GM23248 (cell line): ENCODE measurements around the gene ACTR3C. TPM values are rescaled to one million over a fixed set of nuclear protein-coding genes. Genes with fewer than 3 reads are reported as not detected.
A peak's percentile ranks its signal among the peaks of the same experiment; 100 is the strongest.
"Not testable (repeated sequence)": the region's sequence is repeated elsewhere in the genome, so short reads cannot be mapped to it uniquely, and the experiment has no call there.

Source experiments
- DNase-seq: peaks from one replicate; pipeline ENCODE4 v3.0.0-alpha.2; 2015
- H2AFZ ChIP-seq: fragments of 200-600 bp; sonication (generic); 2 replicates; pipeline ENCODE4 v1.6.1; 2016; ENCODE audit warnings: antibody characterized with exemption
- H3F3A ChIP-seq: fragments of 200-600 bp; sonication (generic); 2 replicates; pipeline ENCODE4 v1.6.1; 2016; ENCODE audit warnings: mild to moderate bottlenecking, antibody characterized with exemption, mixed run types; ENCODE audit not compliant: insufficient read depth
- H3K27ac ChIP-seq: fragments of 200-600 bp; sonication (generic); 2 replicates; pipeline ENCODE4 v1.5.1; 2016; ENCODE audit warnings: mild to moderate bottlenecking
- H3K27me3 ChIP-seq: fragments of 200-600 bp; sonication (generic); replicated peaks from 2 replicates; pipeline ENCODE4 v1.6.1; 2016; ENCODE audit warnings: mild to moderate bottlenecking; ENCODE audit not compliant: insufficient read depth
- H3K36me3 ChIP-seq: fragments of 200-600 bp; sonication (generic); 2 replicates; pipeline ENCODE4 v1.6.1; 2016; ENCODE audit warnings: low read depth, mild to moderate bottlenecking
- H3K4me1 ChIP-seq: fragments of 200-600 bp; sonication (generic); 2 replicates; pipeline ENCODE4 v1.6.1; 2016; ENCODE audit warnings: mild to moderate bottlenecking; ENCODE audit not compliant: insufficient read depth
- H3K4me2 ChIP-seq: fragments of 200-600 bp; sonication (generic); one replicate; pipeline ENCODE4 v1.6.1; 2016; ENCODE audit warnings: mild to moderate bottlenecking; ENCODE audit not compliant: unreplicated experiment
- H3K4me3 ChIP-seq: fragments of 200-600 bp; sonication (generic); 2 replicates; pipeline ENCODE4 v1.5.1; 2016; ENCODE audit warnings: mild to moderate bottlenecking
- H3K79me2 ChIP-seq: fragments of 200-600 bp; sonication (generic); 2 replicates; pipeline ENCODE4 v1.6.1; 2016; ENCODE audit warnings: mild to moderate bottlenecking; ENCODE audit not compliant: insufficient read depth
- H3K9ac ChIP-seq: fragments of 200-600 bp; sonication (generic); 2 replicates; pipeline ENCODE4 v1.6.1; 2016; ENCODE audit warnings: mild to moderate bottlenecking
- H3K9me2 ChIP-seq: fragments of 200-600 bp; sonication (generic); 2 replicates; pipeline ENCODE4 v1.6.1; 2016; ENCODE audit warnings: mixed run types, mild to moderate bottlenecking, moderate library complexity; ENCODE audit not compliant: insufficient read depth
- H3K9me3 ChIP-seq: fragments of 200-600 bp; sonication (generic); one replicate; pipeline ENCODE4 v1.6.1; 2017; ENCODE audit warnings: low read depth
- H4K20me1 ChIP-seq: fragments of 200-600 bp; sonication (generic); 2 replicates; pipeline ENCODE4 v1.6.0; 2016; ENCODE audit not compliant: insufficient read depth
- WGBS, 2 experiments: methylation state at CpG; one replicate each; pipeline ENCODE4 v1.1.6; 2015 to 2017; ENCODE audit warnings: low lambda C conversion rate in 2 of 2, low coverage in 1 of 2; ENCODE audit errors: missing lambda C conversion rate in 2 of 2; 5-methylcytosine and 5-hydroxymethylcytosine counted together
- in situ Hi-C: fragments of 300-500 bp; cut with MboI; formaldehyde crosslinking; loops from 2 replicates; pipeline ENCODE4 v1.15.0; 2020
- polyA plus RNA-seq: library from polyadenylated mRNA; unstranded; fragments of >200 nt; fragmentation: Nextera tagmentation; extraction: Ambion mirVana; gene quantifications from 2 replicates; pipeline ENCODE4 v1.2.1, GENCODE V29; 2016
- total RNA-seq: library from RNA; depleted of rRNA; stranded (reverse); fragments of >200 nt; shearing (Covaris generic); gene quantifications from 2 replicates; pipeline ENCODE4 v1.2.3, GENCODE V29; 2014

The ACTR3C gene
- total and polyA plus RNA-seq, 2 experiments from 2014 or later, result not detected

DNA sequence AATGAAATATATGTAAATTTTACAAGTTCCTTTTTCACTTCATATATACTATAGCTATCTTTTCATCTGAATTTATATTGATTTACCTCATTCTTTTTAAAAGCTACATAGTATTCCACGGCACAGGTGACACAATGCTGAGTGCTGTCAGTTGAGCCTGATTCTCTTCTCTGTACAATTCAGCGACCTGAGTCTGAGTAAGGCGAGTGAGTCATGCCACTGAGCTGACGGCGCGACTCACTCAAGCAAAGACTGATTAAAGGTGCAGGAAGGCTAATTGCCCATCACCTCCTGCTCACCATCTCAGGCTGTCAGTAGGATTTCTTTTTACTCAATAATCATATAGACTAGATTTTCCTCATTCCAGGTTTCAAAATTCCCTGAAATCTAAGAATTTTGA, 39.7 kb downstream of the ACTR3C start:
- H3K9me2 ChIP-seq, H3K79me2 ChIP-seq, DNase-seq, H2AFZ ChIP-seq, H3F3A ChIP-seq, H3K27ac ChIP-seq, H3K27me3 ChIP-seq, H3K4me1 ChIP-seq, H3K4me3 ChIP-seq, H3K4me2 ChIP-seq, H3K9me3 ChIP-seq, H3K36me3 ChIP-seq, H4K20me1 ChIP-seq, in situ Hi-C loops, H3K9ac ChIP-seq: not testable (repeated sequence)
- WGBS, 2 experiments, result 52 to 68% methylated on average over 6 of the region's 6 CpGs

DNA sequence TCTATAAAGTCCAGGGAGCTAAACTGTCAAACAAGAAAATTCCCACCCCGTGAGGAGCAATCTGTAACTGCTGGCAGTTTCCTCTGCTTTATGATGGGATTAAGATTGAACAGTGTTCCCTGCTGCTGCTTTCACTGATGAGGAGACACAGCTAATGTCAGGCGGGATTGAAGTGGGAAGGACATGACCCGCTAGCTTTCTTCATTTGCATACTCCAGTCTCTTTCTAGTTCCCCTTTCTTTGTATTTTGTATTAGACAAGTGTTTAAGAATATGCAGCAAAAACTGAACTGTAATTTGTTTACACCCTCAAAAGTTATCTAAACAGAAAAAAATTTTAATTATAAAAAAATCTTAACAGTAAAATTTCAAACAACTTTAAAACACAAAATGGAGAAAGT, 40.2 kb downstream of the ACTR3C start:
- H3K79me2 ChIP-seq, H3K27me3 ChIP-seq, H3K9me2 ChIP-seq, H3K4me1 ChIP-seq, H4K20me1 ChIP-seq, H3K27ac ChIP-seq, DNase-seq, H3F3A ChIP-seq, H3K9me3 ChIP-seq, in situ Hi-C loops, H3K4me3 ChIP-seq, H3K36me3 ChIP-seq, H3K9ac ChIP-seq, H2AFZ ChIP-seq, H3K4me2 ChIP-seq: not testable (repeated sequence)
- 60% methylated on average over 1 to 2 of the region's 3 CpGs for WGBS, 2 experiments

DNA sequence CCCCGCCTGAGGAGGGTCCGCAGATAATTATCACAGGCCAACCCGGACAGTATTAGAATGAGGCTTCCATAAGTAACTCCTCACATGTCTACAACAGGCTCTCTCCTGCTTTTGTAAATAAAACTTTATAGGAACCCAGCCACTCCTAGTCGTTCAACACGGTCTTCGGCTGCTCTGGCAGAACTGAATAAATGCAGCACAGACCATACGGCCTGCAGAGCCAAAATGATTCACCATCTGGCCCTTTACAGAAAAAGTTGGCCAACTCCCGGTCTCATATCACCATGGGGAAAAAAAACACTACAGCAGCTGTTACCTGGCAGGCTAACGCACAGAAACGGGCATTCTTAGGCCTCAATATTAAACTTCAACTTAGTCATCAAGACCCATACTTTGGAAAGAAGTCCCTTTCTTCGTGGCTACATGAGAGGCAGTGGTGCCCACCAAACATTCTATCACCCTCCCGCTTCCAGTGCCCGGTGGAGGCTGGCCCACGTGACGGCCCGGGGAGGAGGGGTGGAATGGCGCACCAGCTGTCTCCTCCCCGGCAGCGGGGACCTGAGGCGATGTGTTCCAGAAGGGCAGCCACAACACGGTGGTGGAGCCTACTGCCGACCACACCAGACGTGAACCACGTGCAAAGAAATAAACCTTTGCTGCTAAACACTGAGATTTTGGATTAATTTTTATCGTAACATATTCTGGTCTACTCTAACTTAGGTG, 41.5 kb downstream of the ACTR3C start:
- H3K4me1 ChIP-seq, in situ Hi-C loops, H3F3A ChIP-seq, H3K27me3 ChIP-seq, H3K27ac ChIP-seq, H3K9ac ChIP-seq, H2AFZ ChIP-seq, H3K36me3 ChIP-seq, H3K4me2 ChIP-seq, H3K9me3 ChIP-seq, H4K20me1 ChIP-seq, H3K4me3 ChIP-seq, DNase-seq, H3K79me2 ChIP-seq, H3K9me2 ChIP-seq: not testable (repeated sequence)
- 61 to 67% methylated on average over 7 to 20 of the region's 25 CpGs for WGBS, 2 experiments

DNA sequence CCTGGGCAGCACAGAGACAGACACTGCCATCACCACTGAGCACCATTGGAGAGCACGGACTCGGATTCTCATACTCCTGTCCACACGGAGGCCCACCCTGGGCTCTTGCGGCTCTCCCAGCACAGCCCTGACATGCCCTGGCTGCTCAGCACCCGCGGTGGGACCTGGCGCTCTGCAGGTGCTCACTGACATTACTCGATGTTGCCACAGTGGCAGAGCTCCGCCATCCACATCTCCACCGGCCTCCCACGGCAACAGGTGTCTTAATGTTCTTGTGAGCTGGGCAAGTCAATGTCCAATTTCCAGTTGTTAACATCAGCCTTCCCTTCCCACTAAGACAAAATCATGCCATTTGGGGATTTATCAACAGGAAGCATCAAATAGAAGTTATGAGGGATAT, 45.0 kb downstream of the ACTR3C start:
- H3K9me2 ChIP-seq, H3K9ac ChIP-seq, H3F3A ChIP-seq, H2AFZ ChIP-seq, H4K20me1 ChIP-seq, in situ Hi-C loops, H3K4me3 ChIP-seq, H3K4me2 ChIP-seq, H3K79me2 ChIP-seq, H3K9me3 ChIP-seq, H3K4me1 ChIP-seq, H3K27ac ChIP-seq, H3K27me3 ChIP-seq, H3K36me3 ChIP-seq, DNase-seq: not testable (repeated sequence)
- 64 to 66% methylated on average over 9 to 11 of the region's 11 CpGs for WGBS, 2 experiments

GRCh38 chr7:150276132-150276695, 47.1 kb downstream of the ACTR3C start:
- 32 to 34% methylated on average over 6 of the region's 6 CpGs for WGBS, 2 experiments
- H3K4me2 ChIP-seq, H3K4me3 ChIP-seq, H4K20me1 ChIP-seq, H3K36me3 ChIP-seq, H3K27me3 ChIP-seq, H3K9ac ChIP-seq, H2AFZ ChIP-seq, H3K27ac ChIP-seq, in situ Hi-C loops, H3F3A ChIP-seq, H3K79me2 ChIP-seq, H3K9me3 ChIP-seq, H3K4me1 ChIP-seq, H3K9me2 ChIP-seq: not testable (repeated sequence)
- peak; percentile 34 for DNase-seq

DNA sequence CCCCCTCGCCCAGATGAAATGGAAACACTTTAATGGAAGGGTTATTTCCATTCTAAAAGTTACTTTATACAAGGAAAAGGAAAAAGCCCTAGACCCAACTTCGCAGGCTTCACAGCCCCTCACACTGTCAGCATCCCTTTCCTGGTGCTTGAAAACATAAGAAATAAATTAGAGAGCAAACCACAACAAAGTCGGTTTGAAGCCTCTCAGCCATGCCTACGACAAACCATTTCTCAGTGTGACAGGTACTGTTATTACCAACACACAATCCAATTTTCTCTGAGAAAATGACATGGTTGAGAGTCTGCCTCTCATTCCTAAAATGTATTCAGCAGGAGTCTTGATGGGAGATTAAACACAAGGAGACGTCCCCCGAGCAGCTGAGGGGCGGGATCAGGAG, 51.4 kb downstream of the ACTR3C start:
- H3K9me3 ChIP-seq, in situ Hi-C loops, H3F3A ChIP-seq, H3K79me2 ChIP-seq, DNase-seq, H3K9me2 ChIP-seq, H4K20me1 ChIP-seq, H3K27ac ChIP-seq, H3K4me1 ChIP-seq, H3K4me2 ChIP-seq, H3K27me3 ChIP-seq, H2AFZ ChIP-seq, H3K36me3 ChIP-seq, H3K9ac ChIP-seq, H3K4me3 ChIP-seq: not testable (repeated sequence)
- 18% methylated on average over 4 to 6 of the region's 7 CpGs for WGBS, 2 experiments

DNA sequence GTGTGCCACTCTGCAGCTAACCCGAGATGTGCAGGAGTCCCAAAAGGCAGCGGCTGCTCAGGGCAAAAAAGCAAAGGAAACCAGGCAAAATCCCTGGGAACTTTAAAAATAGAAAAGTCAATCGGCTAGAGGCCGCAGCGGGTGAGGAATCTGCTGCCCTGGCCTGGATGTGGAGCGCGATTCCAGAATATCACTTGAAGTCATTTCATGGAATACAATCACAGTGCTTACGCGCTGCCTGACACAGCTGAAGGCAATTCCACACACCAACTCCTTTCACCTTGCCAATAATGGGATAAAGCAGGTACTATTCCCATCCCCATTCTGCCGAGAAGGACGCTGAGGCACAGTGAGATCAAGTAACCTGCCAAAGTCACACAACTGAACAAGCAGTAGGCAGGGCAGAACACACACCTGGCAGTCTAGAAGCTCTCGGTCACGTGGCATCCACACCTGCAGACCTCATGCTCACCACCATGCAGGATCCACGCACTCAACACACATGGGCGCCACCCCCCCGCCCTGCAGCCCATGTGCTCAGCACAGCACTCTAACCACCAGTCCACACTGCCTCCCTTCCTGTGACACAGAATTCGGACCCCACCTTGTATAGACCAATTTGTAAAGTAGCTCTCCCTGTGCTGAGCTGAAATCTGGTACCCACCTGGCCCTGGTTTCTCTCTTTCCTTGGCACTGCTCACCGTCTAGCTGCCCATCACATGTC, 53.1 kb downstream of the ACTR3C start:
- H4K20me1 ChIP-seq, H3K4me2 ChIP-seq, H3K27ac ChIP-seq, H3K9me3 ChIP-seq, in situ Hi-C loops, H3K9ac ChIP-seq, H3K36me3 ChIP-seq, H3K4me1 ChIP-seq, H3F3A ChIP-seq, H2AFZ ChIP-seq, H3K79me2 ChIP-seq, H3K4me3 ChIP-seq, DNase-seq, H3K27me3 ChIP-seq, H3K9me2 ChIP-seq: not testable (repeated sequence)
- 44 to 59% methylated on average over 10 to 13 of the region's 18 CpGs for WGBS, 2 experiments
